ENCODE measurements around the gene L3MBTL1. TPM values are rescaled to one million over a fixed set of nuclear protein-coding genes. Genes with fewer than 3 reads are reported as not detected.

L3MBTL1 gene
- total RNA-seq, 1 experiment from 2014 or later = 24.9 TPM

DNA sequence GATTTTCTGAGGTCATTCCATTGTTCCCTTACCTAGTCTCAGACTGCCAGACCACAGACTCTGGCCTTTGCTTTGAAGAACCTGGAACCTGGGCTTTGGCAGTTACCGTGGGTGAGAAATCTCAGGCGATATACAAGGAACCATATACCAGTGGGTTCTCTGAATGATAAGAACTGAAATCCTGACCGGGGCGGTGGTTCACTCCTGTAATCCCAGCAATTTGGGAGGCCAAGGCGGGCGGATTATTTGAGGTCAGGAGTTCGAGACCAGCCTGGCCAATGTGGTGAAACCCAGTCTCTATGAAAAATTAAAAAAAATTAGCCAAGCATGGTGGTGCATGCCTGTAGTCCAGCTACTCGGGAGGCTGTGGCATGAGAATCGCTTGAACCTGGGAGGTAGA lies 37.0 kb downstream of the L3MBTL1 start:
- DNase-seq (ENCODE audit: low read depth, low spot score) = no peak
- TF ChIP-seq, protein P1, sequence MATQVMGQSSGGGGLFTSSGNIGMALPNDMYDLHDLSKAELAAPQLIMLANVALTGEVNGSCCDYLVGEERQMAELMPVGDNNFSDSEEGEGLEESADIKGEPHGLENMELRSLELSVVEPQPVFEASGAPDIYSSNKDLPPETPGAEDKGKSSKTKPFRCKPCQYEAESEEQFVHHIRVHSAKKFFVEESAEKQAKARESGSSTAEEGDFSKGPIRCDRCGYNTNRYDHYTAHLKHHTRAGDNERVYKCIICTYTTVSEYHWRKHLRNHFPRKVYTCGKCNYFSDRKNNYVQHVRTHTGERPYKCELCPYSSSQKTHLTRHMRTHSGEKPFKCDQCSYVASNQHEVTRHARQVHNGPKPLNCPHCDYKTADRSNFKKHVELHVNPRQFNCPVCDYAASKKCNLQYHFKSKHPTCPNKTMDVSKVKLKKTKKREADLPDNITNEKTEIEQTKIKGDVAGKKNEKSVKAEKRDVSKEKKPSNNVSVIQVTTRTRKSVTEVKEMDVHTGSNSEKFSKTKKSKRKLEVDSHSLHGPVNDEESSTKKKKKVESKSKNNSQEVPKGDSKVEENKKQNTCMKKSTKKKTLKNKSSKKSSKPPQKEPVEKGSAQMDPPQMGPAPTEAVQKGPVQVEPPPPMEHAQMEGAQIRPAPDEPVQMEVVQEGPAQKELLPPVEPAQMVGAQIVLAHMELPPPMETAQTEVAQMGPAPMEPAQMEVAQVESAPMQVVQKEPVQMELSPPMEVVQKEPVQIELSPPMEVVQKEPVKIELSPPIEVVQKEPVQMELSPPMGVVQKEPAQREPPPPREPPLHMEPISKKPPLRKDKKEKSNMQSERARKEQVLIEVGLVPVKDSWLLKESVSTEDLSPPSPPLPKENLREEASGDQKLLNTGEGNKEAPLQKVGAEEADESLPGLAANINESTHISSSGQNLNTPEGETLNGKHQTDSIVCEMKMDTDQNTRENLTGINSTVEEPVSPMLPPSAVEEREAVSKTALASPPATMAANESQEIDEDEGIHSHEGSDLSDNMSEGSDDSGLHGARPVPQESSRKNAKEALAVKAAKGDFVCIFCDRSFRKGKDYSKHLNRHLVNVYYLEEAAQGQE (IDR thresholded peaks at IDR 0.05; ENCODE audit: insufficient read depth in 1 of 2, low read depth in 2 of 2, low read length in 1 of 2) = no peak
- TF ChIP-seq POLR2AphosphoS5 (IDR thresholded peaks at IDR 0.05; ENCODE audit: low read depth, low read length) = no peak
- TF ChIP-seq TCF7L2 (IDR thresholded peaks at IDR 0.05; ENCODE audit: low read depth, low read length) = no peak
- TF ChIP-seq, protein P2, sequence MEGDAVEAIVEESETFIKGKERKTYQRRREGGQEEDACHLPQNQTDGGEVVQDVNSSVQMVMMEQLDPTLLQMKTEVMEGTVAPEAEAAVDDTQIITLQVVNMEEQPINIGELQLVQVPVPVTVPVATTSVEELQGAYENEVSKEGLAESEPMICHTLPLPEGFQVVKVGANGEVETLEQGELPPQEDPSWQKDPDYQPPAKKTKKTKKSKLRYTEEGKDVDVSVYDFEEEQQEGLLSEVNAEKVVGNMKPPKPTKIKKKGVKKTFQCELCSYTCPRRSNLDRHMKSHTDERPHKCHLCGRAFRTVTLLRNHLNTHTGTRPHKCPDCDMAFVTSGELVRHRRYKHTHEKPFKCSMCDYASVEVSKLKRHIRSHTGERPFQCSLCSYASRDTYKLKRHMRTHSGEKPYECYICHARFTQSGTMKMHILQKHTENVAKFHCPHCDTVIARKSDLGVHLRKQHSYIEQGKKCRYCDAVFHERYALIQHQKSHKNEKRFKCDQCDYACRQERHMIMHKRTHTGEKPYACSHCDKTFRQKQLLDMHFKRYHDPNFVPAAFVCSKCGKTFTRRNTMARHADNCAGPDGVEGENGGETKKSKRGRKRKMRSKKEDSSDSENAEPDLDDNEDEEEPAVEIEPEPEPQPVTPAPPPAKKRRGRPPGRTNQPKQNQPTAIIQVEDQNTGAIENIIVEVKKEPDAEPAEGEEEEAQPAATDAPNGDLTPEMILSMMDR (IDR thresholded peaks at IDR 0.05) = no peak
- no peaks in the 10 kb centered on the region for H3K36me3 ChIP-seq (ENCODE audit: control insufficient read depth, insufficient read depth, low read length)
- intact Hi-C loops (cut with micrococcal nuclease; ENCODE audit: unreplicated experiment) = loop anchor here (10.0 kb wide), 1 partner anchor 150 kb away; no protein-coding TSS in a partner anchor
- POLR2A ChIA-PET = no interaction called here
- no peaks in the 10 kb centered on the region for H3K27me3 ChIP-seq (ENCODE audit: control insufficient read depth, insufficient read depth, low read length)
- no peak for ATAC-seq
- no peaks in the 10 kb centered on the region for H3K4me1 ChIP-seq (ENCODE audit: control insufficient read depth, insufficient read depth, low read length)
- BruUV-seq (replicated peaks) = no TSS peak
- H3K9me3 ChIP-seq (ENCODE audit: control insufficient read depth, insufficient read depth, low read depth, low read length) = no peaks in the 10 kb centered on the region
- in situ Hi-C loops (cut with HindIII; ENCODE audit: low pct_unique_long_range_greater_than_20kb, low sequenced_read_pairs) = no loop called here
- CTCF ChIA-PET = no interaction called here
- no peak overlapping the region for H3K27ac ChIP-seq (ENCODE audit: low read length)
- no peak overlapping the region for H3K4me3 ChIP-seq (ENCODE audit: low read depth in 2 of 2, low read length in 2 of 2)

DNA sequence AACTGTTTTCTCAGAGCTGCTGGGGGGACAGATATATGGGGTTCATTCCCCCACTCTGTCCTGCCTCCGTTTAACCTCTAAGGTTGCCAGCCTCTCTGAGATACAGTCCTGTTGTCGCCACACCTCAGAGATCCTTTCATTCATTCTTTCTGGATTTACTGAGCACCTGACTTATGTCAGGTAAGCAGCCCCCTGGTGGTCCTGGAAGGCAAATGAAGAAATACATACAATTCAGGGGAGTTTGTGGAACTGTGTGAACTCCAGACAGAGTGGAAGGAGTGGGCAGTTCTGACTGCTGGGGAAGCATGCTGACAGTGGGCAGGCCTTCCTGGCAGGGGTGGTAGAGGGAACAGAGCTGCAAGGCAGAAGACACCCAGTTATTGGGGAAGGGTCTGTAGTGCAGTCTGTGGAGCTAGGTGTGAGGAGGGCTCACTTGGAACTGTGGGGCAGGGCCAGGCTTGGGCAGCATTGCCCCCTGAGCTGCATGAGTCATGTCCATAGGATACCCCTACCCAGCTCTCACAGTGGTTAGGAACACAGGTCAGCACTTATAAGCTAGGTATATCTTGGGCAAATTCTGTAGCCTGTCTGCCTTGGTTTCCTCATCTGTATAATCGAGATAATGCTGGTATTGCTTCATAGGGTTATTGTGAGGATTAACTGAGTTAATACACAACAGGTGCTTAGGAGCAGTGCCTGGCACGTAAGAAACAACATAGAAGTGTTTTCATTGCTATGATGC lies 38.5 kb downstream of the L3MBTL1 start:
- POLR2A ChIA-PET = no interaction called here
- CTCF ChIA-PET = no interaction called here
- in situ Hi-C loops (cut with HindIII; ENCODE audit: low pct_unique_long_range_greater_than_20kb, low sequenced_read_pairs) = no loop called here

More for the DNA sequence above, 38.5 kb downstream of the L3MBTL1 start:
- DNase-seq (ENCODE audit: low read depth, low spot score) (no peak), ATAC-seq (no peak)
- Histone ChIP-seq H3K27ac (ENCODE audit: low read length) (no peak overlapping the region), H3K36me3 (ENCODE audit: control insufficient read depth, insufficient read depth, low read length) (no peaks in the 10 kb centered on the region), H3K27me3 (ENCODE audit: control insufficient read depth, insufficient read depth, low read length) (no peaks in the 10 kb centered on the region), H3K4me1 (ENCODE audit: control insufficient read depth, insufficient read depth, low read length) (no peaks in the 10 kb centered on the region), H3K9me3 (ENCODE audit: control insufficient read depth, insufficient read depth, low read depth, low read length) (no peaks in the 10 kb centered on the region), H3K4me3 (ENCODE audit: low read depth in 2 of 2, low read length in 2 of 2) (no peak overlapping the region)
- BruUV-seq (replicated peaks) = no TSS peak
- intact Hi-C loops (cut with micrococcal nuclease; ENCODE audit: unreplicated experiment) = loop anchor here (10.0 kb wide), 1 partner anchor 149 kb away; no protein-coding TSS in a partner anchor
- no peak for TF ChIP-seq SIN3A (IDR thresholded peaks at IDR 0.05; ENCODE audit: borderline replicate concordance, insufficient read depth, low read depth, low read length)
- TF ChIP-seq, protein P1 (IDR thresholded peaks at IDR 0.05; ENCODE audit: insufficient read depth in 1 of 2, low read depth in 2 of 2, low read length in 1 of 2) = no peak
- TF ChIP-seq, protein P2 (IDR thresholded peaks at IDR 0.05) = no peak
- TF ChIP-seq POLR2AphosphoS5 (IDR thresholded peaks at IDR 0.05; ENCODE audit: low read depth, low read length) = no peak
- no peak for TF ChIP-seq TCF7L2 (IDR thresholded peaks at IDR 0.05; ENCODE audit: low read depth, low read length)

Measured in Panc1 (cell line).